Gastrocnemius medialis (tissue), 4 donors: ENCODE data around the gene PRKAG2. TPM values are rescaled to one million over a fixed set of nuclear protein-coding genes. Genes with fewer than 3 reads are reported as not detected.

Experiments
- ATAC-seq, 2 donors: fragments of 150-250 bp; one replicate each; pipeline ENCODE4 v1.9.1; 2016
- DNase-seq, 2 donors: peaks; one replicate each; pipeline ENCODE4 v3.0.0-alpha.2; 2019
- H3K27ac ChIP-seq, 4 donors: fragments of 200-600 bp; sonication (generic); 1 replicate in 1 of 4; 2 replicates in 3 of 4; pipeline ENCODE4 v1.5.1; 2016 to 2018; ENCODE audit warnings: mild to moderate bottlenecking in 2 of 4, moderate library complexity in 1 of 4
- H3K27me3 ChIP-seq, 3 donors: fragments of 200-600 bp; sonication (generic) in 2 of 3; 1 replicate in 1 of 3; 2 replicates in 2 of 3; pipeline versions ENCODE4 v1.5.1 to v1.6.0; 2016 to 2019; ENCODE audit warnings: mild to moderate bottlenecking in 1 of 3, moderate library complexity in 1 of 3
- H3K36me3 ChIP-seq, 2 donors: fragments of 200-600 bp; sonication (generic) in 1 of 2; one replicate each; pipeline ENCODE4 v1.5.1; 2017 to 2018
- H3K4me1 ChIP-seq, 2 donors: fragments of 200-600 bp; sonication (generic) in 1 of 2; one replicate each; pipeline ENCODE4 v1.5.1; 2016 to 2017; ENCODE audit warnings: mild to moderate bottlenecking in 2 of 2
- H3K4me3 ChIP-seq, 4 donors: fragments of 200-600 bp; sonication (generic) in 3 of 4; 1 replicate in 1 of 4; 2 replicates in 3 of 4; pipeline ENCODE4 v1.5.1; 2016 to 2019; ENCODE audit warnings: mild to moderate bottlenecking in 2 of 4
- H3K9me3 ChIP-seq, 3 donors: fragments of 200-600 bp; sonication (generic) in 2 of 3; 1 replicate in 1 of 3; 2 replicates in 2 of 3; pipeline ENCODE4 v1.5.1; 2016 to 2019
- POLR2A ChIP-seq, 2 donors: fragments of 450-650 bp; IDR thresholded peaks; one replicate each; pipeline ENCODE4 v1.6.1; 2017; ENCODE audit warnings: antibody characterized with exemption in 2 of 2, mild to moderate bottlenecking in 2 of 2, moderate library complexity in 2 of 2
- in situ Hi-C, 4 donors: fragments of 200-750 bp; cut with MboI; loops; one replicate each; pipeline versions ENCODE4 v1.15.0 to v1.8.0; 2017; ENCODE audit warnings: low sequenced_read_pairs in 4 of 4
- intact Hi-C: fragments of 100-400 bp; cut with DNase I; formaldehyde crosslinking; loops from one replicate; pipeline ENCODE4 v1.15.1; 2023; ENCODE audit warnings: low total_unique reads
- total RNA-seq, 4 donors: library from RNA; depleted of rRNA; stranded (reverse); fragments of >200 nt; gene quantifications; one replicate each; pipeline versions ENCODE4 v1.1.0 to v1.2.3, GENCODE V29; 2016
- TF ChIP-seq, protein P1 (sequence below), 5 experiments: fragments of 450-650 bp in 3 of 5; fragments of 200-600 bp in 2 of 5; sonication (generic) in 2 of 5; IDR thresholded peaks in 4 of 5; conservative IDR thresholded peaks in 1 of 5; 1 replicate in 4 of 5; 2 replicates in 1 of 5; pipeline ENCODE4 v1.5.1; 2016 to 2019; ENCODE audit warnings: antibody characterized with exemption in 5 of 5, mild to moderate bottlenecking in 3 of 5, moderate library complexity in 3 of 5

PRKAG2 gene
- total RNA-seq, 4 donors from 2014 or later, result 5.3 to 32.6 (median 13.9) TPM

DNA sequence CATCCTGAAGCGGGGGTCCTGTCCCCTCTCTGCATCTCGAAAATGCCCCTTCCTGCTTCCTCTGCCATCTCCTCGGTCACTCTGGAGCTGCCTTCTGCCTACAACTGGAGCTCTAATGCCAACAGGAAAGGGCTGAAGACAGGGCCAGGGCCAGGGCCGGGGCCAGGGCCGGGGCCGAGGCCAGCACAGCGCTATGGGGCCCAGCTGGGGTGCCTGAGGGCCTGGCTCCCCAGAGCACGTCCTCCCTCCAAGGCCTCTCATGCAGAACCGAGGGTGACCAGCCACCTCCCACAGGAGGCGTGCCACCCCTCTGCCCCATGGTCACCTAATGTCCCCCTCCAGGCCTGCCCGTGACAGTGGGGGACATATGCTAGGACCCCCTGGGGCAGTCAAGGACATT, 155.7 kb downstream of the PRKAG2 start:
- DNase-seq, result no peak
- Histone ChIP-seq H3K9me3 (no peaks in the 10 kb centered on the region), H3K27me3 (no peaks in the 10 kb centered on the region), H3K4me1 (peaks cover 25 to 30% of the 10 kb centered on the region in 2 donors), H3K4me3 (no peak overlapping the region), H3K36me3 (no peaks in the 10 kb centered on the region), H3K27ac (peak overlapping the region in 3 of 4 donors; percentile 67 to 79 (median 76))
- no peak for TF ChIP-seq POLR2A (IDR thresholded peaks at IDR 0.05)
- TF ChIP-seq, protein P1, sequence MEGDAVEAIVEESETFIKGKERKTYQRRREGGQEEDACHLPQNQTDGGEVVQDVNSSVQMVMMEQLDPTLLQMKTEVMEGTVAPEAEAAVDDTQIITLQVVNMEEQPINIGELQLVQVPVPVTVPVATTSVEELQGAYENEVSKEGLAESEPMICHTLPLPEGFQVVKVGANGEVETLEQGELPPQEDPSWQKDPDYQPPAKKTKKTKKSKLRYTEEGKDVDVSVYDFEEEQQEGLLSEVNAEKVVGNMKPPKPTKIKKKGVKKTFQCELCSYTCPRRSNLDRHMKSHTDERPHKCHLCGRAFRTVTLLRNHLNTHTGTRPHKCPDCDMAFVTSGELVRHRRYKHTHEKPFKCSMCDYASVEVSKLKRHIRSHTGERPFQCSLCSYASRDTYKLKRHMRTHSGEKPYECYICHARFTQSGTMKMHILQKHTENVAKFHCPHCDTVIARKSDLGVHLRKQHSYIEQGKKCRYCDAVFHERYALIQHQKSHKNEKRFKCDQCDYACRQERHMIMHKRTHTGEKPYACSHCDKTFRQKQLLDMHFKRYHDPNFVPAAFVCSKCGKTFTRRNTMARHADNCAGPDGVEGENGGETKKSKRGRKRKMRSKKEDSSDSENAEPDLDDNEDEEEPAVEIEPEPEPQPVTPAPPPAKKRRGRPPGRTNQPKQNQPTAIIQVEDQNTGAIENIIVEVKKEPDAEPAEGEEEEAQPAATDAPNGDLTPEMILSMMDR (IDR thresholded peaks at IDR 0.05 in 4 of 5, conservative IDR thresholded peaks at IDR 0.05 in 1 of 5), result no peak
- intact Hi-C loops (loop anchor here (2.0 kb wide), 1 partner anchor 14 kb away; no protein-coding TSS in a partner anchor), in situ Hi-C loops (no loop called here)
- ATAC-seq, result no peak

DNA sequence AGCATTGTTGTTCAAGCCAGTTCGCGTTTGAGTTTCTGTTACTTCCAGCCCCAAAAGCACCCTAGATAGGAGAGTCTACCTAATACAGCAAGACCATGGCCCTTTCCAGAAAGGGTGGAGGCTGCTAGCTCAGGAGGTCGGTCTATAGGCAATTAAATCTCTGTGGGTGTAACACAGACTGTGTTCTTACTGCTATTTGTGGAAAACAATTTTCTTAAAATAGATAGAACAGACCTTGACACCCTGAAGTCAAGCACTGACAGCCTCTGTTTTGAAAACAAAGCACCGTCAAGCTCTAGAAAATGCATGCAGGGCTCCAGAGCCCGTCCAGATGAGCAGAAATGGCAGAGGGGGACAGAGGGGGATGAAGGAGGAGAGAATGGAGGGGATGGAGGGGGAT, 156.6 kb downstream of the PRKAG2 start:
- TF ChIP-seq, protein P1 (IDR thresholded peaks at IDR 0.05 in 4 of 5, conservative IDR thresholded peaks at IDR 0.05 in 1 of 5), result no peak
- peak; percentile 33 to 44 for TF ChIP-seq POLR2A (IDR thresholded peaks at IDR 0.05)
- Histone ChIP-seq H3K27me3 (no peaks in the 10 kb centered on the region), H3K4me1 (peaks cover 22 to 30% of the 10 kb centered on the region in 2 donors), H3K36me3 (no peaks in the 10 kb centered on the region), H3K27ac (peak overlapping the region; percentile 67 to 79 (median 76)), H3K4me3 (no peak overlapping the region), H3K9me3 (no peaks in the 10 kb centered on the region)
- ATAC-seq, result peak; percentile 69 to 78
- in situ Hi-C loops, result no loop called here
- intact Hi-C loops, result loop anchor here (2.0 kb wide), 1 partner anchor 15 kb away; no protein-coding TSS in a partner anchor
- no peak for DNase-seq

DNA sequence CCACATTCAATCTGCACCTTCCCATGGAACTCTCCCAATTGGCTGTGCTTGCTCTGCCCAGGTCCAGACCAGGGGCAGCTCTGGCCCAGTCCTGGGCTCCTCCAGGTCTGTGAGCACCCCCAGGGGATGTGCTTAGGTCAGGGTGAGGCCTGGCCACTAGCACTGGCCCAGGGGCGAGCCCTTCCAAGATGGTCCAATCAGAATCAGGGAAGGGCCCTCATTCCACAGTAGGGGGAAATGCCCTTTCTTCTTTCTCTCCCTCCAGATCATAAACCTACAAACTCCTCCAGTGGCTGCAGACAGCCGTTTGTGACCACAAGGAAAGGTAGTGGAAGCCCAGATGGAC, 157.0 kb downstream of the PRKAG2 start:
- no peak for TF ChIP-seq POLR2A (IDR thresholded peaks at IDR 0.05)
- TF ChIP-seq, protein P1 (IDR thresholded peaks at IDR 0.05 in 4 of 5, conservative IDR thresholded peaks at IDR 0.05 in 1 of 5), result no peak
- Histone ChIP-seq H3K4me1 (peaks cover 22 to 30% of the 10 kb centered on the region in 2 donors), H3K27ac (peak overlapping the region; percentile 67 to 79 (median 76)), H3K9me3 (no peaks in the 10 kb centered on the region), H3K36me3 (no peaks in the 10 kb centered on the region), H3K27me3 (no peaks in the 10 kb centered on the region), H3K4me3 (no peak overlapping the region)
- DNase-seq (no peak), ATAC-seq (peak; percentile 6 to 23)
- in situ Hi-C loops (no loop called here), intact Hi-C loops (loop anchor here (2.0 kb wide), 1 partner anchor 15 kb away; no protein-coding TSS in a partner anchor)

DNA sequence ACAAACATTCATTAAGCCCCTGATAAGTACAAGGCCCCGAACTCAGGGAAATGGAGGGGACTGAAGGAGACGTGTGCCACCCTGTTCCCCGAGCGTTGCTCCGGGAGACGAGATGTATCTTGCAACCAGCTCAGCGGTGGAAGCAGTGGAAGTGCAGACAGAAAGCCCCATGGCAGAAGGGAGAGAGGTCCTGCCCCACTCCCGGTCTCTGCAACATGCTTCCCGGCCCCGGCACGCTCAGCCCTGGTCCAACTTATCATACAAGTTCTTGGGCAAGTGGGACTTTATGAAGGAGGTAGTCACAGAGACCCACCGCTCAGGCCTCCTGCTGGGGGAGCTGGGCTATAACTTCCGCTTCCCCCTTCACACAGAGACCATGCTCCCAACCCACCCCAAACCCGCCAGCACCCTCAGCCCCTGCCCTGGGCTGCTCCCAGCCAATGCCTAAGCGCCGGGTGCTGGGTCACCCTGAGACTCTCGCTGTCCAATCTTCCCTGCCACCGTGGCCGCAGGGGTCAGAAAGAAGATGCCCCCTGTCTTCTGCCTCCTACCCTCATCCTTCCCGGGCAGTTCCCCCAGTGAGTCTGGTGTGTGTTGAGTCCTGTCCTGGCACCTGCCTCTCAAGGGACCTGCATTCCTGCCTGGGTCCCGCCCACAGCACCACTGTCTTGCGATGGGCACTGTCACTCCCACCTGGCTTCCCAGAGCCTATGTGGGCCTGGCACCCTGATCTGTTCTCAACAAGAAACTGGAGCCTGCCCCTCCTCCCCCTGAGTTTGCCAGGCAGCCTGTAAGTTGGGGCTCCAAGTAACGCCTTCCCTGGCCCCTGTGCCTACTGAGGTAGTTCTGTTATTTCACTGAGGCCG, 157.7 kb downstream of the PRKAG2 start:
- TF ChIP-seq POLR2A (IDR thresholded peaks at IDR 0.05), result no peak
- TF ChIP-seq, protein P1 (IDR thresholded peaks at IDR 0.05 in 4 of 5, conservative IDR thresholded peaks at IDR 0.05 in 1 of 5), result no peak
- Histone ChIP-seq H3K27ac (peak overlapping the region; percentile 67 to 79 (median 76)), H3K4me1 (peaks cover 22 to 30% of the 10 kb centered on the region in 2 donors), H3K4me3 (no peak overlapping the region), H3K27me3 (no peaks in the 10 kb centered on the region), H3K36me3 (no peaks in the 10 kb centered on the region), H3K9me3 (no peaks in the 10 kb centered on the region)
- intact Hi-C loops, result no loop called here
- peak in 1 of 2 donors; percentile 8 for ATAC-seq
- DNase-seq, result no peak
- in situ Hi-C loops, result no loop called here
